Natural killer cell (primary cell): ENCODE results near the gene THSD4. TPM values are rescaled to one million over a fixed set of nuclear protein-coding genes. Genes with fewer than 3 reads are reported as not detected.
A peak's percentile ranks its signal among the peaks of the same experiment; 100 is the strongest.

Source experiments
- ATAC-seq, 3 donors: fragments of 150-1000 bp in 2 of 3; fragments of 200-7000 bp in 1 of 3; cut with Tn5 transposase; 1 replicate in 1 of 3; 2 replicates in 2 of 3; pipeline ENCODE4 v1.10.0; 2021; ENCODE audit warnings: mild to moderate bottlenecking in 2 of 3, moderate library complexity in 2 of 3
- DNase-seq, 2 donors: peaks; one replicate each; pipeline versions ENCODE4 v3.0.0 to v3.0.0-alpha.2; 2013 to 2021; ENCODE audit warnings: mixed read lengths in 1 of 2
- H3K27ac ChIP-seq: one replicate; pipeline ENCODE4 v1.5.1; 2013; ENCODE audit warnings: mild to moderate bottlenecking, low read length
- H3K27me3 ChIP-seq: one replicate; pipeline ENCODE4 v1.6.1; 2013; ENCODE audit warnings: low read length; ENCODE audit not compliant: control insufficient read depth, insufficient read depth
- H3K36me3 ChIP-seq: one replicate; pipeline ENCODE4 v1.6.1; 2013; ENCODE audit warnings: low read length; ENCODE audit not compliant: control insufficient read depth, insufficient read depth
- H3K4me1 ChIP-seq: one replicate; pipeline ENCODE4 v1.6.1; 2013; ENCODE audit warnings: low read length; ENCODE audit not compliant: control insufficient read depth, insufficient read depth
- H3K4me3 ChIP-seq: one replicate; pipeline ENCODE4 v1.5.1; 2013; ENCODE audit warnings: low read length
- H3K9me3 ChIP-seq: one replicate; pipeline ENCODE4 v1.6.1; 2013; ENCODE audit warnings: low read length; ENCODE audit not compliant: control insufficient read depth, insufficient read depth
- H3K27ac Mint-ChIP-seq, 2 donors: one replicate each; pipeline ENCODE4 v1.8.0; 2022; ENCODE audit warnings: mild to moderate bottlenecking in 2 of 2, mixed read lengths in 2 of 2, moderate library complexity in 1 of 2
- H3K27me3 Mint-ChIP-seq, 2 donors: one replicate each; pipeline ENCODE4 v1.8.0; 2022; ENCODE audit warnings: low read depth in 2 of 2, mixed read lengths in 2 of 2
- H3K36me3 Mint-ChIP-seq: one replicate; pipeline ENCODE4 v1.8.0; 2022; ENCODE audit warnings: mixed read lengths
- H3K4me1 Mint-ChIP-seq, 2 donors: one replicate each; pipeline ENCODE4 v1.8.0; 2022; ENCODE audit warnings: mixed read lengths in 2 of 2
- H3K4me3 Mint-ChIP-seq: one replicate; pipeline ENCODE4 v1.8.0; 2022; ENCODE audit warnings: mild to moderate bottlenecking, moderate library complexity, mixed read lengths
- H3K9me3 Mint-ChIP-seq, 2 donors: one replicate each; pipeline ENCODE4 v1.8.0; 2022; ENCODE audit warnings: mixed read lengths in 2 of 2
- CTCF ChIP-seq: fragments of 200-600 bp; IDR thresholded peaks from one replicate; pipeline ENCODE4 v1.8.0; 2022; ENCODE audit warnings: antibody characterized with exemption
- WGBS: methylation state at CpG from one replicate; pipeline ENCODE4 v1.1.7; 2013; ENCODE audit warnings: missing lambda C conversion rate; ENCODE audit not compliant: insufficient coverage; 5-methylcytosine and 5-hydroxymethylcytosine counted together
- intact Hi-C: fragments of 100-400 bp; cut with micrococcal nuclease; formaldehyde crosslinking; loops from one replicate; pipeline ENCODE4 v1.14.2; 2022
- total RNA-seq, 4 donors: library from RNA; stranded (reverse); fragments of 120-200 nt in 1 of 4; gene quantifications; one replicate each; pipeline versions ENCODE4 v1.2.3 to v1.2.4, GENCODE V29; 2013 to 2022

THSD4 gene
- total RNA-seq, 3 donors from 2014 or later (not counting 1 experiment from before 2014, with no cell fraction given): not detected

GRCh38 chr15:71440489-71441110 lies 325.3 kb downstream of the THSD4 start:
- 0% methylated on average over 3 of the region's 3 CpGs for WGBS

GRCh38 chr15:71443538-71443937 lies 328.3 kb downstream of the THSD4 start:
- no peaks in the 10 kb centered on the region for H3K9me3 Mint-ChIP-seq
- Histone ChIP-seq H3K4me1 (no peaks in the 10 kb centered on the region), H3K36me3 (no peaks in the 10 kb centered on the region), H3K9me3 (no peaks in the 10 kb centered on the region), H3K4me3 (no peak overlapping the region), H3K27me3 (no peaks in the 10 kb centered on the region), H3K27ac (no peak overlapping the region)
- no peak overlapping the region for H3K27ac Mint-ChIP-seq
- no peak overlapping the region for H3K4me3 Mint-ChIP-seq
- no peaks in the 10 kb centered on the region for H3K36me3 Mint-ChIP-seq
- H3K27me3 Mint-ChIP-seq: peaks cover 4 to 7% of the 10 kb centered on the region in 2 donors
- 26% methylated on average over 4 of the region's 4 CpGs for WGBS
- TF ChIP-seq CTCF: peak; percentile 82
- peak in 1 of 3 donors; percentile 34 for ATAC-seq
- peak in 1 of 2 donors; percentile 45 for DNase-seq
- intact Hi-C loops: loop anchor here (5.0 to 10.0 kb wide), 3 partner anchors 469 to 1969 kb away; no protein-coding TSS in a partner anchor
- no peaks in the 10 kb centered on the region for H3K4me1 Mint-ChIP-seq

More at GRCh38 chr15:71440489-71441110, 325.3 kb downstream of the THSD4 start:
- Histone ChIP-seq H3K9me3 (no peaks in the 10 kb centered on the region), H3K27ac (no peak overlapping the region), H3K4me3 (no peak overlapping the region), H3K4me1 (no peaks in the 10 kb centered on the region), H3K27me3 (no peaks in the 10 kb centered on the region), H3K36me3 (no peaks in the 10 kb centered on the region)
- no peak overlapping the region for H3K27ac Mint-ChIP-seq
- H3K27me3 Mint-ChIP-seq: peaks cover 9 to 18% of the 10 kb centered on the region in 2 donors
- H3K4me1 Mint-ChIP-seq: no peaks in the 10 kb centered on the region
- ATAC-seq: peak in 1 of 3 donors; percentile 32
- no peaks in the 10 kb centered on the region for H3K9me3 Mint-ChIP-seq
- H3K36me3 Mint-ChIP-seq: no peaks in the 10 kb centered on the region
- peak in 1 of 2 donors; percentile 54 for DNase-seq
- TF ChIP-seq CTCF: peak; percentile 55
- H3K4me3 Mint-ChIP-seq: no peak overlapping the region
- intact Hi-C loops: loop anchor here (5.0 to 10.0 kb wide), 3 partner anchors 466 to 1966 kb away; no protein-coding TSS in a partner anchor

GRCh38 chr15:71444032-71444810 lies 328.9 kb downstream of the THSD4 start:
- no peak overlapping the region for H3K4me3 Mint-ChIP-seq
- H3K36me3 Mint-ChIP-seq: no peaks in the 10 kb centered on the region
- H3K9me3 ChIP-seq: no peaks in the 10 kb centered on the region
- intact Hi-C loops: loop anchor here (5.0 to 10.0 kb wide), 3 partner anchors 469 to 1969 kb away; no protein-coding TSS in a partner anchor
- TF ChIP-seq CTCF: no peak
- 88% methylated on average over 7 of the region's 7 CpGs for WGBS
- H3K27me3 ChIP-seq: no peaks in the 10 kb centered on the region
- no peaks in the 10 kb centered on the region for H3K36me3 ChIP-seq
- H3K27ac ChIP-seq: no peak overlapping the region
- H3K27ac Mint-ChIP-seq: no peak overlapping the region
- no peaks in the 10 kb centered on the region for H3K4me1 ChIP-seq
- no peak for ATAC-seq
- H3K9me3 Mint-ChIP-seq: no peaks in the 10 kb centered on the region
- H3K27me3 Mint-ChIP-seq: peaks cover 4 to 7% of the 10 kb centered on the region in 2 donors
- no peak overlapping the region for H3K4me3 ChIP-seq
- no peaks in the 10 kb centered on the region for H3K4me1 Mint-ChIP-seq
- DNase-seq: no peak
